ENCODE measurements around the gene ATP6V1G1.
"Not testable (repeated sequence)": the region's sequence is repeated elsewhere in the genome, so short reads cannot be mapped to it uniquely, and the experiment has no call there.

ATP6V1G1 gene

GRCh38 chr9:114580609-114581193 is 6.9 kb upstream of the ATP6V1G1 start:
- no peak for DNase-seq

- no peak for DNase-seq
Observed at GRCh38 chr9:114583371-114584155, 4.0 kb upstream of the ATP6V1G1 start.

GRCh38 chr9:114588210-114588609 is 641 bp downstream of the ATP6V1G1 start:
- no peak for DNase-seq

GRCh38 chr9:114588651-114589526 is 1.3 kb downstream of the ATP6V1G1 start:
- no peak for DNase-seq

- no peak for DNase-seq
Observed at GRCh38 chr9:114590328-114590727, 2.8 kb downstream of the ATP6V1G1 start.

- DNase-seq, result no peak
Observed at GRCh38 chr9:114591291-114591787, 3.8 kb downstream of the ATP6V1G1 start.

- no peak for DNase-seq
Observed at GRCh38 chr9:114591849-114592248, 4.3 kb downstream of the ATP6V1G1 start.

GRCh38 chr9:114592356-114592755 is 4.8 kb downstream of the ATP6V1G1 start:
- DNase-seq, result no peak

- no peak for DNase-seq
Observed at GRCh38 chr9:114594136-114594535, 6.6 kb downstream of the ATP6V1G1 start.

GRCh38 chr9:114600502-114601248 is 13.1 kb downstream of the ATP6V1G1 start:
- DNase-seq, result not testable (repeated sequence)

- not testable (repeated sequence) for DNase-seq
Observed at GRCh38 chr9:114601787-114602186, 14.2 kb downstream of the ATP6V1G1 start.

- DNase-seq, result no peak
Observed at GRCh38 chr9:114602620-114603019, 15.1 kb downstream of the ATP6V1G1 start.

GRCh38 chr9:114603248-114603647 is 15.7 kb downstream of the ATP6V1G1 start:
- DNase-seq, result no peak

- DNase-seq, result no peak
Observed at GRCh38 chr9:114604989-114605388, 17.4 kb downstream of the ATP6V1G1 start.

- no peak for DNase-seq
Observed at GRCh38 chr9:114606068-114606467, 18.5 kb downstream of the ATP6V1G1 start.

GRCh38 chr9:114606597-114607207 is 19.1 kb downstream of the ATP6V1G1 start:
- DNase-seq, result peak; percentile 3

GRCh38 chr9:114607671-114608524 is 20.3 kb downstream of the ATP6V1G1 start:
- DNase-seq, result no peak

- DNase-seq, result no peak
Observed at GRCh38 chr9:114608525-114608796, 20.9 kb downstream of the ATP6V1G1 start.

- peak; percentile 4 for DNase-seq
Observed at GRCh38 chr9:114611516-114612271, 24.1 kb downstream of the ATP6V1G1 start.

- no peak for DNase-seq
Observed at GRCh38 chr9:114612272-114612923, 24.8 kb downstream of the ATP6V1G1 start.

Measured in GOT3 (cell line).